ENCODE data around the gene RAI14. TPM values are rescaled to one million over a fixed set of nuclear protein-coding genes. Genes with fewer than 3 reads are reported as not detected.

The RAI14 gene
- total and polyA plus RNA-seq, 2 donors (not counting 3 experiments of a cell fraction or from before 2014, with no cell fraction given): 114 to 369 TPM

- H3K27ac ChIP-seq (ENCODE audit: insufficient read depth, low read depth, low read length): peak overlapping the region; percentile 68
- intact Hi-C loops (cut with micrococcal nuclease): loop anchor here (1.0 kb wide), 2 partner anchors 9 to 26 kb away; no protein-coding TSS in a partner anchor
- no peaks in the 10 kb centered on the region for H3K27me3 ChIP-seq (ENCODE audit: control insufficient read depth in 2 of 2, insufficient read depth in 2 of 2, low read length in 2 of 2)
- CTCF ChIA-PET: interaction anchor here (0.8 to 1.4 kb wide), 6 partner anchors 10 to 197 kb away, joined by 3 to 5 read pairs (median 3); no protein-coding TSS in a partner anchor
- no peaks in the 10 kb centered on the region for H3K9me1 ChIP-seq (replicated peaks; ENCODE audit: control insufficient read depth, extremely low read depth, insufficient read depth, low read length)
- dilution Hi-C loops (cut with MboI; ENCODE audit: extremely low pct_ligation_motif_present, low sequenced_read_pairs): no loop called here
- peak overlapping the region; percentile 23 for H3K4me2 ChIP-seq (ENCODE audit: insufficient read depth, low read length)
- H2AFZ ChIP-seq (ENCODE audit: low read depth, low read length): no peak overlapping the region
- peaks cover 87% of the 10 kb centered on the region for H3K4me1 ChIP-seq (ENCODE audit: control insufficient read depth, extremely low read depth, insufficient read depth, low read length)
- DNase-seq (ENCODE audit: low read depth, low spot score) (peak; percentile 90), FAIRE-seq (peak; percentile 92)
- TF ChIP-seq POLR2A (IDR thresholded peaks at IDR 0.05; ENCODE audit: low read depth, low read length) (no peak), CTCF (IDR thresholded peaks at IDR 0.05; ENCODE audit: extremely low read depth in 1 of 2, insufficient read depth in 1 of 2, low read depth in 1 of 2, low read length in 2 of 2) (no peak), JUN (IDR thresholded peaks at IDR 0.05; ENCODE audit: borderline replicate concordance, insufficient read depth, insufficient read length, low read depth) (peak; percentile 53), POLR2AphosphoS5 (IDR thresholded peaks at IDR 0.05; ENCODE audit: insufficient read depth, low read depth, low read length) (no peak), FOS (IDR thresholded peaks at IDR 0.05; ENCODE audit: borderline replicate concordance, insufficient read depth, low read length) (peak; percentile 50), GATA2 (IDR thresholded peaks at IDR 0.05; ENCODE audit: insufficient read depth, insufficient read length, low read depth, low read length) (no peak), MAX (IDR thresholded peaks at IDR 0.05; ENCODE audit: insufficient read depth, insufficient read length) (no peak)
- peaks cover 5 to 14% of the 10 kb centered on the region in 2 experiments for H3K36me3 ChIP-seq (ENCODE audit: control insufficient read depth in 2 of 2, extremely low read depth in 1 of 2, insufficient read depth in 2 of 2, low read length in 2 of 2)
- H3K79me2 ChIP-seq (ENCODE audit: control insufficient read depth, insufficient read depth, low read length): peaks cover 95% of the 10 kb centered on the region
- BruUV-seq (replicated peaks): no TSS peak
- H3K9me3 ChIP-seq (replicated peaks; ENCODE audit: control insufficient read depth, insufficient read depth, low read length): no peaks in the 10 kb centered on the region
- POLR2A ChIA-PET: interaction anchor here (0.7 to 1.5 kb wide), 4 partner anchors 20 to 160 kb away, joined by 3 to 5 read pairs (median 3); no protein-coding TSS in a partner anchor
- H3K9ac ChIP-seq (replicated peaks; ENCODE audit: extremely low read depth, insufficient read depth, low read length): peak overlapping the region; percentile 34
- H4K20me1 ChIP-seq (replicated peaks; ENCODE audit: control insufficient read depth, extremely low read depth, insufficient read depth, low read length): peaks cover 3% of the 10 kb centered on the region
- H3K4me3 ChIP-seq (replicated peaks in 1 of 3; ENCODE audit: insufficient read depth in 1 of 3, low read depth in 1 of 3, low read length in 3 of 3): no peak overlapping the region
Measured at GRCh38 chr5:34682926-34683623, 26.9 kb downstream of the RAI14 start.

Measured in endothelial cell of umbilical vein (primary cell).